ENCODE results near the gene GOSR1.

- no peak for TF ChIP-seq CTCF (IDR thresholded peaks at IDR 0.05)
- TF ChIP-seq POLR2AphosphoS5 (IDR thresholded peaks at IDR 0.05; ENCODE audit: insufficient read depth in 1 of 2, low read depth in 1 of 2): no peak
- no peak for TF ChIP-seq POLR2A (IDR thresholded peaks at IDR 0.05)
These were observed 5.3 kb downstream of the GOSR1 start for GRCh38 chr17:30482555-30482954.

Measured in vagina (tissue), 2 donors.